GM15510 (cell line): Measurements from ENCODE around the gene TEX10.

ENCODE experiments used
- POLR2A ChIP-seq: IDR thresholded peaks from 3 replicates; pipeline ENCODE4 v1.6.1; 2011; ENCODE audit warnings: borderline replicate concordance; ENCODE audit not compliant: insufficient read length; ENCODE audit errors: extremely low read depth

The TEX10 gene

GRCh38 chr9:100357501-100357900 lies 4.8 kb upstream of the TEX10 start:
- no peak for TF ChIP-seq POLR2A

- no peak for TF ChIP-seq POLR2A
Observed at GRCh38 chr9:100355561-100355960, 2.8 kb upstream of the TEX10 start.

GRCh38 chr9:100354121-100354800 lies 1.5 kb upstream of the TEX10 start:
- TF ChIP-seq POLR2A = no peak

GRCh38 chr9:100352201-100352726 lies 478 bp downstream of the TEX10 start:
- TF ChIP-seq POLR2A = no peak

- TF ChIP-seq POLR2A = no peak
Observed at GRCh38 chr9:100351508-100351907, 1.2 kb downstream of the TEX10 start.

GRCh38 chr9:100350188-100350587 lies 2.6 kb downstream of the TEX10 start:
- no peak for TF ChIP-seq POLR2A

GRCh38 chr9:100346836-100347235 lies 5.9 kb downstream of the TEX10 start:
- TF ChIP-seq POLR2A = no peak

- TF ChIP-seq POLR2A = no peak
Observed at GRCh38 chr9:100341889-100342288, 10.9 kb downstream of the TEX10 start.

GRCh38 chr9:100340224-100340623 lies 12.5 kb downstream of the TEX10 start:
- TF ChIP-seq POLR2A = no peak

- no peak for TF ChIP-seq POLR2A
Observed at GRCh38 chr9:100324594-100325200, 28.0 kb downstream of the TEX10 start.

GRCh38 chr9:100322954-100323536 lies 29.7 kb downstream of the TEX10 start:
- TF ChIP-seq POLR2A = no peak

GRCh38 chr9:100317706-100318105 lies 35.0 kb downstream of the TEX10 start:
- TF ChIP-seq POLR2A = no peak

GRCh38 chr9:100315561-100315960 lies 37.2 kb downstream of the TEX10 start:
- TF ChIP-seq POLR2A = no peak

GRCh38 chr9:100309992-100310391 lies 42.8 kb downstream of the TEX10 start:
- no peak for TF ChIP-seq POLR2A

- no peak for TF ChIP-seq POLR2A
Observed at GRCh38 chr9:100308965-100309564, 43.7 kb downstream of the TEX10 start.
